ENCODE data around the gene DCDC2B. TPM values are rescaled to one million over a fixed set of nuclear protein-coding genes. Genes with fewer than 3 reads are reported as not detected.
A peak's percentile ranks its signal among the peaks of the same experiment; 100 is the strongest.

DCDC2B gene
- total and polyA plus RNA-seq, 2 of the 13 experiments (the other 11 are each of a cell fraction or from before 2014, with no cell fraction given) = not detected

DNA sequence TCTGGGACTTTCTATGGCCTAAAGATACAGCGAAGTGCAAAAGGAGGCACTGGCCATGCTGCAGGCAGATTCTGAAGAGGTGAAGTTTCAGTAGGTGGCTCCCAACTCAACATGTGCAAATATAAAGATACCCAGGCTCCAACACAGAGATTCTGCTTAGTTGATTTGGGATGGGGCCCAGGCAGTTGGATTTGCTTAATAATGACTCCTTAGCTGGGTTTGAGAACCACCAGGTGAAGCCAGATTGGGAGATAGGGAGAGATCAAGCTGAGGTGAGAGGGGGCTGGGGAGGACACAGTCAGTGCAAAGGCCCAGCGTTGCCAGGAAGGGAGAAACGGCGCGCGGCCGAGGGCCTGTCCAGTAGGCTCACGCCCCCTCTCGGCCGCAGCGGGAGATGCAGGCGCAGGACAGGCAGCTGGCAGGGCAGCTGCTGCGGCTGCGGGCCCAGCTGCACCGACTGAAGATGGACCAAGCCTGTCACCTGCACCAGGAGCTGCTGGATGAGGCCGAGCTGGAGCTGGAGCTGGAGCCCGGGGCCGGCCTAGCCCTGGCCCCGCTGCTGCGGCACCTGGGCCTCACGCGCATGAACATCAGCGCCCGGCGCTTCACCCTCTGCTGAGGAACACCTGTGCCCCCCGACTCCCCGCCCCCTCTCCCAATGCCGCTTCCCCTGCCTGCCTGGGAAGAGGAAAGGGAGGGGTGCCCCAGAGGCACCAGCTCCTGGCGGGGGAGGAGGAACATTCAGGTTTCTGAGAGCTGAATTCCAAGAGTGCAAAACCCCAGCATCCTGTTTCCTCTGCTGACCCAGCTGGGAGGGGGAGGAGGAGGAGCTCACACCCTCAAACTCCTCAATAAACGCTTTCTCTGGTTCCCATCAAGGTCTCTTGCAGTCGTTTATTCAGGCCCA, 39.3 kb downstream of the DCDC2B start (continued):
- TF ChIP-seq, protein P1, sequence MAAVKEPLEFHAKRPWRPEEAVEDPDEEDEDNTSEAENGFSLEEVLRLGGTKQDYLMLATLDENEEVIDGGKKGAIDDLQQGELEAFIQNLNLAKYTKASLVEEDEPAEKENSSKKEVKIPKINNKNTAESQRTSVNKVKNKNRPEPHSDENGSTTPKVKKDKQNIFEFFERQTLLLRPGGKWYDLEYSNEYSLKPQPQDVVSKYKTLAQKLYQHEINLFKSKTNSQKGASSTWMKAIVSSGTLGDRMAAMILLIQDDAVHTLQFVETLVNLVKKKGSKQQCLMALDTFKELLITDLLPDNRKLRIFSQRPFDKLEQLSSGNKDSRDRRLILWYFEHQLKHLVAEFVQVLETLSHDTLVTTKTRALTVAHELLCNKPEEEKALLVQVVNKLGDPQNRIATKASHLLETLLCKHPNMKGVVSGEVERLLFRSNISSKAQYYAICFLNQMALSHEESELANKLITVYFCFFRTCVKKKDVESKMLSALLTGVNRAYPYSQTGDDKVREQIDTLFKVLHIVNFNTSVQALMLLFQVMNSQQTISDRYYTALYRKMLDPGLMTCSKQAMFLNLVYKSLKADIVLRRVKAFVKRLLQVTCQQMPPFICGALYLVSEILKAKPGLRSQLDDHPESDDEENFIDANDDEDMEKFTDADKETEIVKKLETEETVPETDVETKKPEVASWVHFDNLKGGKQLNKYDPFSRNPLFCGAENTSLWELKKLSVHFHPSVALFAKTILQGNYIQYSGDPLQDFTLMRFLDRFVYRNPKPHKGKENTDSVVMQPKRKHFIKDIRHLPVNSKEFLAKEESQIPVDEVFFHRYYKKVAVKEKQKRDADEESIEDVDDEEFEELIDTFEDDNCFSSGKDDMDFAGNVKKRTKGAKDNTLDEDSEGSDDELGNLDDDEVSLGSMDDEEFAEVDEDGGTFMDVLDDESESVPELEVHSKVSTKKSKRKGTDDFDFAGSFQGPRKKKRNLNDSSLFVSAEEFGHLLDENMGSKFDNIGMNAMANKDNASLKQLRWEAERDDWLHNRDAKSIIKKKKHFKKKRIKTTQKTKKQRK (IDR thresholded peaks at IDR 0.05; ENCODE audit: low read length) = no peak
- TF ChIP-seq RXRA (CRISPR knock-in tag; IDR thresholded peaks at IDR 0.05) (peak; percentile 50; the same call in 1 of the 2 replicates), POGZ (CRISPR knock-in tag; IDR thresholded peaks at IDR 0.05) (peak; percentile 70), STAT5B (CRISPR knock-in tag; IDR thresholded peaks at IDR 0.05) (no peak), GATAD1 (CRISPR knock-in tag; IDR thresholded peaks at IDR 0.05) (peak; percentile 27; the same call in 1 of the 2 replicates), CCDC6 (CRISPR knock-in tag; IDR thresholded peaks at IDR 0.05) (no peak), U2AF2 (IDR thresholded peaks at IDR 0.05; ENCODE audit: low read depth, low read length) (no peak), FIP1L1 (IDR thresholded peaks at IDR 0.05; ENCODE audit: borderline replicate concordance, insufficient read depth, low read depth, low read length) (no peak), ZNF775 (CRISPR knock-in tag; IDR thresholded peaks at IDR 0.05; ENCODE audit: borderline replicate concordance) (no peak), NFATC3 (CRISPR knock-in tag; IDR thresholded peaks at IDR 0.05) (no peak), SUZ12 (IDR thresholded peaks at IDR 0.05; ENCODE audit: low read depth, low read length) (no peak), ZNF335 (CRISPR knock-in tag; IDR thresholded peaks at IDR 0.05) (no peak), ZNF224 (CRISPR knock-in tag; IDR thresholded peaks at IDR 0.05) (no peak), EZH2 (conservative IDR thresholded peaks at IDR 0.05; ENCODE audit: low read depth, low read length) (no peak), NR1H2 (CRISPR knock-in tag; IDR thresholded peaks at IDR 0.05; ENCODE audit: borderline replicate concordance, low read depth) (no peak), ZNF563 (CRISPR knock-in tag; IDR thresholded peaks at IDR 0.05) (peak; percentile 94), RAD21 (CRISPR knock-in tag; IDR thresholded peaks at IDR 0.05) (peak; percentile 94)
- TF ChIP-seq, protein P2, sequence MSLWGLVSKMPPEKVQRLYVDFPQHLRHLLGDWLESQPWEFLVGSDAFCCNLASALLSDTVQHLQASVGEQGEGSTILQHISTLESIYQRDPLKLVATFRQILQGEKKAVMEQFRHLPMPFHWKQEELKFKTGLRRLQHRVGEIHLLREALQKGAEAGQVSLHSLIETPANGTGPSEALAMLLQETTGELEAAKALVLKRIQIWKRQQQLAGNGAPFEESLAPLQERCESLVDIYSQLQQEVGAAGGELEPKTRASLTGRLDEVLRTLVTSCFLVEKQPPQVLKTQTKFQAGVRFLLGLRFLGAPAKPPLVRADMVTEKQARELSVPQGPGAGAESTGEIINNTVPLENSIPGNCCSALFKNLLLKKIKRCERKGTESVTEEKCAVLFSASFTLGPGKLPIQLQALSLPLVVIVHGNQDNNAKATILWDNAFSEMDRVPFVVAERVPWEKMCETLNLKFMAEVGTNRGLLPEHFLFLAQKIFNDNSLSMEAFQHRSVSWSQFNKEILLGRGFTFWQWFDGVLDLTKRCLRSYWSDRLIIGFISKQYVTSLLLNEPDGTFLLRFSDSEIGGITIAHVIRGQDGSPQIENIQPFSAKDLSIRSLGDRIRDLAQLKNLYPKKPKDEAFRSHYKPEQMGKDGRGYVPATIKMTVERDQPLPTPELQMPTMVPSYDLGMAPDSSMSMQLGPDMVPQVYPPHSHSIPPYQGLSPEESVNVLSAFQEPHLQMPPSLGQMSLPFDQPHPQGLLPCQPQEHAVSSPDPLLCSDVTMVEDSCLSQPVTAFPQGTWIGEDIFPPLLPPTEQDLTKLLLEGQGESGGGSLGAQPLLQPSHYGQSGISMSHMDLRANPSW (CRISPR knock-in tag; IDR thresholded peaks at IDR 0.05; ENCODE audit: borderline replicate concordance) = no peak
- TF ChIP-seq, protein P3, sequence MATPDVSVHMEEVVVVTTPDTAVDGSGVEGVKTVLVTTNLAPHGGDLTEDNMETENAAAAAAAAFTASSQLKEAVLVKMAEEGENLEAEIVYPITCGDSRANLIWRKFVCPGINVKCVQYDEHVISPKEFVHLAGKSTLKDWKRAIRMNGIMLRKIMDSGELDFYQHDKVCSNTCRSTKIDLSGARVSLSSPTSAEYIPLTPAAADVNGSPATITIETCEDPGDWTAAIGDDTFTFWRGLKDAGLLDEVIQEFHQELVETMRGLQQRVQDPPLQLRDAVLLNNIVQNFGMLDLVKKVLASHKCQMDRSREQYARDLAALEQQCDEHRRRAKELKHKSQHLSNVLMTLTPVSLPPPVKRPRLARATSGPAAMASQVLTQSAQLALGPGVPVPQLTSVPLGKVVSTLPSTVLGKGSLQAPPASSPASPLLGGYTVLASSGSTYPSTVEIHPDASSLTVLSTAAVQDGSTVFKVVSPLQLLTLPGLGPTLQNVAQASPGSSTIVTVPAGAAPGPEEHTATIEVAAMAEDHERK (CRISPR knock-in tag; IDR thresholded peaks at IDR 0.05; ENCODE audit: low read depth) = no peak
- TF ChIP-seq, protein P4, sequence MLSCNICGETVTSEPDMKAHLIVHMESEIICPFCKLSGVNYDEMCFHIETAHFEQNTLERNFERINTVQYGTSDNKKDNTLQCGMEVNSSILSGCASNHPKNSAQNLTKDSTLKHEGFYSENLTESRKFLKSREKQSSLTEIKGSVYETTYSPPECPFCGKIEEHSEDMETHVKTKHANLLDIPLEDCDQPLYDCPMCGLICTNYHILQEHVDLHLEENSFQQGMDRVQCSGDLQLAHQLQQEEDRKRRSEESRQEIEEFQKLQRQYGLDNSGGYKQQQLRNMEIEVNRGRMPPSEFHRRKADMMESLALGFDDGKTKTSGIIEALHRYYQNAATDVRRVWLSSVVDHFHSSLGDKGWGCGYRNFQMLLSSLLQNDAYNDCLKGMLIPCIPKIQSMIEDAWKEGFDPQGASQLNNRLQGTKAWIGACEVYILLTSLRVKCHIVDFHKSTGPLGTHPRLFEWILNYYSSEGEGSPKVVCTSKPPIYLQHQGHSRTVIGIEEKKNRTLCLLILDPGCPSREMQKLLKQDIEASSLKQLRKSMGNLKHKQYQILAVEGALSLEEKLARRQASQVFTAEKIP (CRISPR knock-in tag; IDR thresholded peaks at IDR 0.05; ENCODE audit: borderline replicate concordance) = no peak
